HepG2 (cell line): ENCODE measurements around the gene WNT1. TPM values are rescaled to one million over a fixed set of nuclear protein-coding genes. Genes with fewer than 3 reads are reported as not detected.
A peak's percentile ranks its signal among the peaks of the same experiment; 100 is the strongest.

Experiments
- ATAC-seq: fragments of 200-7000 bp; cut with Tn5 transposase; 3 replicates; pipeline ENCODE4 v1.9.1; 2020; ENCODE audit warnings: mild to moderate bottlenecking, moderate library complexity
- BruUV-seq: library from RNA; stranded (reverse); fragments of 400-500 nt; replicated peaks from 2 replicates; lab custom pipeline; 2021; lab: Mats Ljungman, UMichigan
- CTCF ChIA-PET: fragments of 300-600 bp; formaldehyde crosslinking; extraction: SDS; loops from one replicate; lab custom pipeline; 2021; ENCODE audit warnings: low total read pairs, inconsistent platforms, low intra/inter-chr PET ratio; lab: Yijun Ruan, JAX
- POLR2A ChIA-PET: fragments of 350-600 bp; sonication (Branson Sonifier 250); formaldehyde crosslinking; loops from one replicate; lab custom pipeline; 2020; ENCODE audit warnings: antibody characterized with exemption, inconsistent platforms; lab: Yijun Ruan, JAX
- DNase-seq: peaks from one replicate; pipeline ENCODE4 v3.0.0-alpha.2; 2015; ENCODE audit warnings: low spot score
- FAIRE-seq: peaks from 3 replicates; lab custom pipeline; 2011; peaks lifted over from hg19 to GRCh38; lab: Jason Lieb, UNC
- H2AFZ ChIP-seq: one replicate; pipeline ENCODE4 v1.6.1; 2011; ENCODE audit warnings: low read length, inconsistent platforms
- H3K27ac ChIP-seq: fragments of 300-600 bp; 3 replicates; pipeline ENCODE4 v1.8.0; 2011; ENCODE audit warnings: mixed run types, mild to moderate bottlenecking, mixed read lengths, low read length, inconsistent platforms; ENCODE audit not compliant: insufficient read depth; ENCODE audit errors: extremely low read length
- H3K27me3 ChIP-seq, 2 experiments: fragments of 200-600 bp in 1 of 2; 2 replicates in 1 of 2; 3 replicates in 1 of 2; pipeline versions ENCODE4 v1.6.0 to v1.8.0; 2011; ENCODE audit warnings: low read length in 2 of 2, mild to moderate bottlenecking in 2 of 2, moderate library complexity in 2 of 2, inconsistent platforms in 1 of 2; ENCODE audit not compliant: insufficient read depth in 2 of 2, control insufficient read depth in 1 of 2
- H3K36me3 ChIP-seq, 2 experiments: fragments of 200-600 bp in 1 of 2; replicated peaks in 1 of 2; 2 replicates in 1 of 2; 3 replicates in 1 of 2; pipeline versions ENCODE4 v1.5.1 to v1.8.0; 2011; ENCODE audit warnings: low read length in 2 of 2, inconsistent platforms in 1 of 2; ENCODE audit not compliant: insufficient read depth in 2 of 2, control insufficient read depth in 1 of 2
- H3K4me1 ChIP-seq: 2 replicates; pipeline ENCODE4 v1.5.1; 2012; ENCODE audit warnings: low read length, inconsistent platforms; ENCODE audit not compliant: insufficient read depth
- H3K4me2 ChIP-seq: 2 replicates; pipeline ENCODE4 v1.6.0; 2011; ENCODE audit warnings: low read depth, low read length, inconsistent platforms
- H3K4me3 ChIP-seq, 3 experiments: fragments of 200-600 bp in 1 of 3; sonication (generic), shearing (Covaris generic) in 1 of 3; replicated peaks in 1 of 3; 2 replicates each; pipeline ENCODE4 v1.5.1; 2011 to 2016; ENCODE audit warnings: low read length in 3 of 3, inconsistent platforms in 2 of 3, low read depth in 2 of 3, mild to moderate bottlenecking in 2 of 3, control low read depth in 1 of 3, mixed read lengths in 1 of 3; ENCODE audit not compliant: insufficient read depth in 1 of 3
- H3K79me2 ChIP-seq: one replicate; pipeline ENCODE4 v1.6.1; 2011; ENCODE audit warnings: low read length, inconsistent platforms; ENCODE audit not compliant: insufficient read depth
- H3K9ac ChIP-seq: 2 replicates; pipeline ENCODE4 v1.6.0; 2011; ENCODE audit warnings: mild to moderate bottlenecking, low read depth, low read length, inconsistent platforms; ENCODE audit not compliant: insufficient read depth
- H3K9me3 ChIP-seq: 2 replicates; pipeline ENCODE4 v1.5.1; 2012; ENCODE audit warnings: mild to moderate bottlenecking, low read length
- H4K20me1 ChIP-seq: 2 replicates; pipeline ENCODE4 v1.6.0; 2011; ENCODE audit warnings: inconsistent platforms, mild to moderate bottlenecking, low read length, moderate library complexity; ENCODE audit not compliant: insufficient read depth
- AGO1 ChIP-seq: fragments of 200-400 bp; formaldehyde crosslinking; IDR thresholded peaks from 2 replicates; pipeline ENCODE4 v1.6.1; 2017; ENCODE audit warnings: mild to moderate bottlenecking, low read depth, low read length, moderate library complexity; ENCODE audit not compliant: poor library complexity, severe bottlenecking
- E2F1 ChIP-seq: sonication (generic); formaldehyde crosslinking; IDR thresholded peaks from 2 replicates; pipeline ENCODE4 v1.5.0; 2020; ENCODE audit warnings: missing genetic modification reagents
- ETV5 ChIP-seq: IDR thresholded peaks from 2 replicates; pipeline ENCODE4 v1.6.1; 2018; ENCODE audit warnings: missing biosample characterization, missing genetic modification reagents, inconsistent platforms, borderline replicate concordance
- GPN1 ChIP-seq: sonication (generic); formaldehyde crosslinking; IDR thresholded peaks from 2 replicates; pipeline ENCODE4 v1.5.1; 2020; ENCODE audit warnings: missing genetic modification reagents, borderline replicate concordance
- SATB2 ChIP-seq: sonication (generic); formaldehyde crosslinking; IDR thresholded peaks from 2 replicates; pipeline ENCODE4 v1.5.0; 2020; ENCODE audit warnings: missing genetic modification reagents
- SRSF1 ChIP-seq: fragments of 200-400 bp; formaldehyde crosslinking; optimal IDR thresholded peaks from 2 replicates; pipeline ENCODE3; 2017; ENCODE audit warnings: mild to moderate bottlenecking, low read depth, low read length, moderate library complexity
- TCF12 ChIP-seq, 2 experiments: fragments of 450-650 bp in 1 of 2; sonication (generic) in 1 of 2; formaldehyde crosslinking in 1 of 2; IDR thresholded peaks; 2 replicates each; pipeline versions ENCODE4 v1.6.1 to v1.8.0; 2017 to 2022; ENCODE audit warnings: antibody characterized with exemption in 1 of 2, mild to moderate bottlenecking in 1 of 2, missing genetic modification reagents in 1 of 2, moderate library complexity in 1 of 2
- ZNF256 ChIP-seq: sonication (generic); formaldehyde crosslinking; conservative IDR thresholded peaks from 2 replicates; pipeline ENCODE4 v1.4.0; 2020; ENCODE audit warnings: missing genetic modification reagents
- ZNF3 ChIP-seq: IDR thresholded peaks from 2 replicates; pipeline ENCODE4 v1.7.0; 2017; ENCODE audit warnings: inconsistent platforms
- ZNF629 ChIP-seq: sonication (generic); formaldehyde crosslinking; conservative IDR thresholded peaks from 2 replicates; pipeline ENCODE4 v1.5.0; 2020; ENCODE audit warnings: missing genetic modification reagents
- ZNF672 ChIP-seq: sonication (generic); formaldehyde crosslinking; IDR thresholded peaks from 2 replicates; pipeline ENCODE4 v1.8.1; 2022; ENCODE audit warnings: missing genetic modification reagents
- ZNF747 ChIP-seq: sonication (generic); formaldehyde crosslinking; IDR thresholded peaks from 2 replicates; pipeline ENCODE4 v1.8.1; 2023; ENCODE audit warnings: missing genetic modification reagents, mild to moderate bottlenecking, borderline replicate concordance
- WGBS: methylation state at CpG from one replicate; pipeline ENCODE4 v1.1.6; 2017; ENCODE audit warnings: low lambda C conversion rate; 5-methylcytosine and 5-hydroxymethylcytosine counted together
- in situ Hi-C: cut with HindIII; loops from 2 replicates; pipeline ENCODE4 v1.10.0; 2017; ENCODE audit warnings: low pct_unique_long_range_greater_than_20kb; ENCODE audit not compliant: extremely low pct_ligation_motif_present
- intact Hi-C: fragments of 100-400 bp; cut with micrococcal nuclease; formaldehyde crosslinking; loops from one replicate; pipeline ENCODE4 v1.10.0; 2022; ENCODE audit not compliant: unreplicated experiment
- polyA plus RNA-seq, 8 experiments: library from polyadenylated mRNA; depleted of rRNA in 3 of 8; stranded (reverse) in 7 of 8; unstranded in 1 of 8; fragments of >200 nt; fragmentation: Illumina TruSeq in 4 of 8; extraction: Trizol in 4 of 8; gene quantifications; 2 replicates each; pipeline versions ENCODE4 v1.2.1 to v1.2.3, GENCODE V29; 2011 to 2016; ENCODE audit warnings: low read depth in 4 of 8, missing spikeins in 1 of 8, mixed read lengths in 1 of 8; ENCODE audit not compliant: insufficient read depth in 1 of 8
- total RNA-seq, 5 experiments: library from RNA; depleted of rRNA; stranded (reverse); fragments of >200 nt; fragmentation: Illumina TruSeq; extraction: Trizol; gene quantifications; 2 replicates each; pipeline ENCODE4 v1.2.3, GENCODE V29; 2016; ENCODE audit warnings: low read depth in 1 of 5
- TF ChIP-seq, protein P1 (sequence below): fragments of 450-650 bp; IDR thresholded peaks from 2 replicates; pipeline ENCODE4 v1.6.1; 2017; ENCODE audit warnings: mild to moderate bottlenecking

The WNT1 gene
- total and polyA plus RNA-seq, 2 of the 13 experiments (the other 11 are each of a cell fraction or from before 2014, with no cell fraction given), result not detected

DNA sequence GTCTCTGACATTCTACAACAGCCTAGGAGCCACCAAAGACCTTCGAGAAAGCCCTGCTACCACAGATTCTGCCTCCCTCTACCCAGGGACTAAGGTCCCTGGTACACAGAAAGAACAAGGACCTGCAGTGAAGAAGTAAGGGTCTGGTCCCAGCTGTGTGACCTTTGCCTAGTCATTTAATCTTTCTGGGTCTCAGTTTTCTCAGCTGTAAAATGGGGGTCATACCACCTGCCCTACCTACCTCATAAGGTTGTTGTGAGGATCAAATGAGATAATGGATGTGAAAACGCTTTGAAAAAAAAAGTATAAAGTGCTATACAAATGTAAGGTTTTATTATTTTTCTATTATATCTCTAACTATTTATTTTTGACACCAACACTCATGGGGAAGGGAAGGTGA, 45.7 kb downstream of the WNT1 start:
- H2AFZ ChIP-seq, result no peak overlapping the region
- no peaks in the 10 kb centered on the region for H3K9me3 ChIP-seq
- no peak overlapping the region for H3K4me3 ChIP-seq
- H3K79me2 ChIP-seq, result no peaks in the 10 kb centered on the region
- DNase-seq (no peak), ATAC-seq (no peak), FAIRE-seq (no peak)
- BruUV-seq, result no TSS peak
- H3K27me3 ChIP-seq, result no peaks in the 10 kb centered on the region
- peaks cover 37 to 62% of the 10 kb centered on the region in 2 experiments for H3K36me3 ChIP-seq
- peaks cover 7% of the 10 kb centered on the region for H3K4me1 ChIP-seq
- 91% methylated on average over 2 of the region's 2 CpGs for WGBS
- TF ChIP-seq ZNF3 (no peak), ZNF629 (peak; percentile 76)
- in situ Hi-C loops, result no loop called here
- ChIA-PET POLR2A (interaction anchor here (1.4 kb wide), 1 partner anchor 14 kb away, joined by 3 read pairs; no protein-coding TSS in a partner anchor), CTCF (no interaction called here)
- intact Hi-C loops, result no loop called here
- no peak overlapping the region for H3K27ac ChIP-seq
- no peak overlapping the region for H3K4me2 ChIP-seq
- no peaks in the 10 kb centered on the region for H4K20me1 ChIP-seq
- no peak overlapping the region for H3K9ac ChIP-seq

- no TSS peak for BruUV-seq
- Histone ChIP-seq H3K27me3 (no peaks in the 10 kb centered on the region), H3K4me3 (no peak overlapping the region), H3K4me1 (peaks cover 4% of the 10 kb centered on the region), H2AFZ (no peak overlapping the region), H3K9me3 (no peaks in the 10 kb centered on the region), H3K79me2 (no peaks in the 10 kb centered on the region), H3K27ac (no peak overlapping the region), H3K36me3 (peaks cover 39 to 69% of the 10 kb centered on the region in 2 experiments), H4K20me1 (no peaks in the 10 kb centered on the region), H3K9ac (no peak overlapping the region), H3K4me2 (no peak overlapping the region)
- DNase-seq (no peak), ATAC-seq (no peak), FAIRE-seq (no peak)
- intact Hi-C loops (no loop called here), in situ Hi-C loops (no loop called here)
- 97% methylated on average over 12 of the region's 12 CpGs for WGBS
- POLR2A ChIA-PET, result interaction anchor here (1.4 kb wide), 1 partner anchor 13 kb away, joined by 3 read pairs; no protein-coding TSS in a partner anchor
- CTCF ChIA-PET, result no interaction called here
- no peak for TF ChIP-seq TCF12 (IDR thresholded peaks at IDR 0.05)
- TF ChIP-seq TCF12 (CRISPR knock-in tag; IDR thresholded peaks at IDR 0.05), result no peak
- no peak for TF ChIP-seq ETV5
- TF ChIP-seq, protein P1, sequence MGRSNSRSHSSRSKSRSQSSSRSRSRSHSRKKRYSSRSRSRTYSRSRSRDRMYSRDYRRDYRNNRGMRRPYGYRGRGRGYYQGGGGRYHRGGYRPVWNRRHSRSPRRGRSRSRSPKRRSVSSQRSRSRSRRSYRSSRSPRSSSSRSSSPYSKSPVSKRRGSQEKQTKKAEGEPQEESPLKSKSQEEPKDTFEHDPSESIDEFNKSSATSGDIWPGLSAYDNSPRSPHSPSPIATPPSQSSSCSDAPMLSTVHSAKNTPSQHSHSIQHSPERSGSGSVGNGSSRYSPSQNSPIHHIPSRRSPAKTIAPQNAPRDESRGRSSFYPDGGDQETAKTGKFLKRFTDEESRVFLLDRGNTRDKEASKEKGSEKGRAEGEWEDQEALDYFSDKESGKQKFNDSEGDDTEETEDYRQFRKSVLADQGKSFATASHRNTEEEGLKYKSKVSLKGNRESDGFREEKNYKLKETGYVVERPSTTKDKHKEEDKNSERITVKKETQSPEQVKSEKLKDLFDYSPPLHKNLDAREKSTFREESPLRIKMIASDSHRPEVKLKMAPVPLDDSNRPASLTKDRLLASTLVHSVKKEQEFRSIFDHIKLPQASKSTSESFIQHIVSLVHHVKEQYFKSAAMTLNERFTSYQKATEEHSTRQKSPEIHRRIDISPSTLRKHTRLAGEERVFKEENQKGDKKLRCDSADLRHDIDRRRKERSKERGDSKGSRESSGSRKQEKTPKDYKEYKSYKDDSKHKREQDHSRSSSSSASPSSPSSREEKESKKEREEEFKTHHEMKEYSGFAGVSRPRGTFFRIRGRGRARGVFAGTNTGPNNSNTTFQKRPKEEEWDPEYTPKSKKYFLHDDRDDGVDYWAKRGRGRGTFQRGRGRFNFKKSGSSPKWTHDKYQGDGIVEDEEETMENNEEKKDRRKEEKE, result no peak
- TF ChIP-seq AGO1, result no peak
- no peak for TF ChIP-seq SRSF1
- no peak for TF ChIP-seq ZNF672
- no peak for TF ChIP-seq GPN1 (CRISPR knock-in tag)
- no peak for TF ChIP-seq E2F1 (CRISPR knock-in tag)
- TF ChIP-seq ZNF747 (CRISPR knock-in tag), result no peak
- no peak for TF ChIP-seq ZNF256 (CRISPR knock-in tag)
- TF ChIP-seq SATB2 (CRISPR knock-in tag), result no peak
These were observed 46.4 kb downstream of the WNT1 start for GRCh38 chr12:49024543-49024942.
